AG09319 (cell line): ENCODE data around the gene ERFL.

Source experiments
- DNase-seq: peaks from one replicate; pipeline ENCODE4 v3.0.0-alpha.2; 2010; ENCODE audit warnings: low read depth; ENCODE audit errors: extremely low read depth
- CTCF ChIP-seq: IDR thresholded peaks from 2 replicates; pipeline ENCODE4 v1.5.1; 2011; ENCODE audit warnings: low read depth, mild to moderate bottlenecking, inconsistent platforms, low read length, moderate library complexity

ERFL gene

GRCh38 chr19:41907994-41908615 is 20.1 kb downstream of the ERFL start:
- no peak for TF ChIP-seq CTCF
- DNase-seq: no peak

- no peak for DNase-seq
- TF ChIP-seq CTCF: no peak
Observed at GRCh38 chr19:41906916-41907680, 21.2 kb downstream of the ERFL start.

- TF ChIP-seq CTCF: no peak
- no peak for DNase-seq
Observed at GRCh38 chr19:41906271-41906670, 22.0 kb downstream of the ERFL start.

GRCh38 chr19:41905273-41906002 is 22.8 kb downstream of the ERFL start:
- TF ChIP-seq CTCF: no peak
- DNase-seq: no peak

DNA sequence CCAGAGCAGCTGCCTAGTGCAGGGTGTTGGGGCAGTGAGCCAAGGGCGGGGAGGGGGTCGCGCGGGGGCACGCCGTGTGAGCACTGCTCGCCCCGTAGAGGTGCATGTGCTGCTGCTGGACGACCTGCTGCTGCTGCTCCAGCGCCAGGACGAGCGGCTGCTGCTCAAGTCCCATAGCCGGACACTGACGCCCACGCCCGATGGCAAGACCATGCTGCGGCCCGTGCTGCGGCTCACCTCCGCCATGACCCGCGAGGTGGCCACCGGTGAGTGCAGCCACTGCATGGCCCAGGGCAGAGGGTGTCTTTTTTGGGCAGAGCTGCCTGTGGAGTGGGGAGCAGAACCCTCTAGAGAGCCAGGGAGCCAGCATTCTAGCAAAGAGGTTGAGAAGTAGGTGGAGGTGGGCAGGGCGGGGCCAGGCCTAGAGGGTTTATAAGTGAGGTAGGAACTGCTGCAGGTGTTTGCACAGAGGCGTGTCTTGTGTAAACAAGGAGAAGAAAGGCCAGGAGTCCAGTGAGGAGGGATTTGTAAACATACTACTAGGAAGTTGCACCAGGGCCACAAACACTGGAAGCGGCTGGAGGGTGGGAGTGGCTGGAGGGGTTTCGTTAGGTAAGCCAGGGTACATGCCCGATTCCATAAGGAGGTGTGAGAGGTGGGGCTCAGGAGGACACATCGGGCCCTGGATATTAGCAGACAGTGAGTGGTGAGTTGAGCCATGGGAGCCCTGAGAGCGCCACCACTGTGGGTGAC is 24.0 kb downstream of the ERFL start:
- no peak for TF ChIP-seq CTCF
- DNase-seq: no peak

GRCh38 chr19:41903193-41903953 is 24.9 kb downstream of the ERFL start:
- no peak for DNase-seq
- TF ChIP-seq CTCF: no peak
